RWPE1 (cell line): ENCODE data around the gene OR2H1.

Source experiments
- CTCF ChIA-PET: fragments of 350-600 bp; sonication (Branson Sonifier 250); formaldehyde crosslinking; extraction: SDS; loops from one replicate; lab custom pipeline; 2021; lab: Yijun Ruan, JAX
- POLR2A ChIA-PET: fragments of 400-600 bp; formaldehyde crosslinking; extraction: SDS; loops from one replicate; lab custom pipeline; 2020; ENCODE audit warnings: antibody characterized with exemption; ENCODE audit not compliant: low non-redundant PET; lab: Yijun Ruan, JAX
- DNase-seq: peaks from one replicate; pipeline ENCODE4 v3.0.0; 2012; ENCODE audit warnings: low spot score
- H3K27ac ChIP-seq: fragments of 450-650 bp; 2 replicates; pipeline ENCODE4 v1.5.1; 2017
- TF ChIP-seq, protein P1 (sequence below): fragments of 450-650 bp; conservative IDR thresholded peaks from 2 replicates; pipeline ENCODE4 v1.5.1; 2017; ENCODE audit warnings: low read depth, mild to moderate bottlenecking

The OR2H1 gene

DNA sequence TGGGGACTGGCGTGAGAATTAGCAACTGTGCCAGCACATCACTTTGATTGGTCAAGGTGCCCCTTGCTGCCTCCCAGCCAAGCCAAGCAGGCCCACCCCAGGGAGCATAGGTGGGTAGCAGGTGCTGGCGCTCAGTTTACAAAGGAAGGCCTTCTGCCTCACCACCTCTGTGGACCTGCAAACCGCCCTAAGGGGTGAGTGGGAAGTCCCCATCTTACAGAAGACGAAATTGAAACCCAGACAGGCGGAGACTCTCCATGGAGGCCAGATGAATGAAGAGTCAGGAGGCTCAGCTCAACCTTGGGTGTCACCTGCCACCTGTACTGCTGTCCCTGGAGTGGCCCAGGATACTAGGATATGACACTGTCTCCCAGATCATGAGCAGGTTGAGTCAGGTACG, 52.3 kb downstream of the OR2H1 start:
- CTCF ChIA-PET = interaction anchor here (0.7 kb wide), 1 partner anchor 49 kb away, joined by 3 read pairs; no protein-coding TSS in a partner anchor
- POLR2A ChIA-PET = no interaction called here
- TF ChIP-seq, protein P1, sequence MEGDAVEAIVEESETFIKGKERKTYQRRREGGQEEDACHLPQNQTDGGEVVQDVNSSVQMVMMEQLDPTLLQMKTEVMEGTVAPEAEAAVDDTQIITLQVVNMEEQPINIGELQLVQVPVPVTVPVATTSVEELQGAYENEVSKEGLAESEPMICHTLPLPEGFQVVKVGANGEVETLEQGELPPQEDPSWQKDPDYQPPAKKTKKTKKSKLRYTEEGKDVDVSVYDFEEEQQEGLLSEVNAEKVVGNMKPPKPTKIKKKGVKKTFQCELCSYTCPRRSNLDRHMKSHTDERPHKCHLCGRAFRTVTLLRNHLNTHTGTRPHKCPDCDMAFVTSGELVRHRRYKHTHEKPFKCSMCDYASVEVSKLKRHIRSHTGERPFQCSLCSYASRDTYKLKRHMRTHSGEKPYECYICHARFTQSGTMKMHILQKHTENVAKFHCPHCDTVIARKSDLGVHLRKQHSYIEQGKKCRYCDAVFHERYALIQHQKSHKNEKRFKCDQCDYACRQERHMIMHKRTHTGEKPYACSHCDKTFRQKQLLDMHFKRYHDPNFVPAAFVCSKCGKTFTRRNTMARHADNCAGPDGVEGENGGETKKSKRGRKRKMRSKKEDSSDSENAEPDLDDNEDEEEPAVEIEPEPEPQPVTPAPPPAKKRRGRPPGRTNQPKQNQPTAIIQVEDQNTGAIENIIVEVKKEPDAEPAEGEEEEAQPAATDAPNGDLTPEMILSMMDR = no peak

DNA sequence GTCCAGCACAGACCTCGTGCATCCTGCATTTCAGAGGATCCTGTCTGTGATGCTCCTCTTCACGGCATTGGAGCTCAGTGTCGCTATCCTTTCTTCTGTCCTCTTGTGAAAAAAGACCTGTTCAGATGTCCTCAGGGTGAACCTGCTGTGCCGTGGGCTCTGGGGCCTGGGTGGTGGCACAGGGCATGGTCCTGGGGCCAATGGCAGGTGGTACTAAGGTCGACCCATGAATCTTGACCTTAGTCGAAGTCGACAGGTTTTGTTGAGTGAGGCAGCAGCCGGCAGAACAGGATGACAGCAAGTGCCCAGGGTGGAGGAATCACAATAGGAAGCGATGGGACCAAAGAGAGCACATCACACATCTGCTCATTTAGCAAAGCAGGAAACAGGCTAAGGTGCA, 52.8 kb downstream of the OR2H1 start:
- H3K27ac ChIP-seq = no peak overlapping the region
- POLR2A ChIA-PET = no interaction called here
- DNase-seq = no peak
- CTCF ChIA-PET = no interaction called here
- TF ChIP-seq, protein P1 = no peak

More for the DNA sequence above, 52.3 kb downstream of the OR2H1 start:
- no peak for DNase-seq
- H3K27ac ChIP-seq = no peak overlapping the region

DNA sequence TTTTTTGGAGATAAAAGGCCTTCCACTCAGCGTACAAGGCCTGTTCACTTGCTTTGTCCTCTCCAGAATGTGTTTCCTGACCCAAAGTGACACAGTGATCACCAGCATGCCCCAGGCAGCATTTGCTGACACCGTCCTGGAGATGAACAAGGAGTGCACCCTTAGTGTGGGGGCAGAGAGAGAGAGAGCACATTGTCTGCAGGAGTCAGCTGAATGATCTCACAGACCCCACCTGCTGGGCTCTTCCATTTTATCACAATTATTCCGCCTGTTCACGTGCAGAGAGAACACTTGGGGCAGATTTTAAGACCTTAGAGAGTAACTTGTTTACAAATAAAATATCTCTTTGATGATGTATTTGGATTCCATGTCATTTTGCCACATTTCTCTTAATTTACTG, 53.2 kb downstream of the OR2H1 start:
- TF ChIP-seq, protein P1 = no peak
- ChIA-PET CTCF (no interaction called here), POLR2A (no interaction called here)
- no peak overlapping the region for H3K27ac ChIP-seq
- DNase-seq = no peak

DNA sequence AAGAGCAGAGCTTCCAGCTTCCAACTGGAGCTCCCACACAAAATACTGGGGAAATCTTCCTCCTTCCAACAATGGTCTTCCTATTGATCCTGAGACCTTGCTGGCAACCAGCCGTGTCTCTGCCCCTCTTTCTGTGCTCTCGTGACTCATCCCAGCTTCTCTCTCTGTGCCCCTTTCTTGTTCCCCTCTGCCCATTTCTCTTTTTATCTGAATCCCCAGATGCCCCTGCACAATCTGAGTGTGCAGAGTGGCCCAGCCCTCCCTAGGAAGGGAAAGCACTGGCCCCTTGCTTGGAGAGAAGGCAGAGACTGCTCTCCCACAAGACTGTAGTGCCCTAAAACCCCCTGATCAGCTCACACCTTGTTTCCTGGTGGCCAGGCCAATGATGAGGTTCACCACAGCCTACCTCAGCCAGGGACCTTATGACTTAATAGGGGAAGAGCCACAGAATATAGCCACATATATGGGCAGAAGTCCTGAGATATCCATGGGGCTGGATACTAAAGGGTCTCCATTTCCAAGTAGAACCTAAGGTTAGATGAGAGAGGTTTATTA, 53.9 kb downstream of the OR2H1 start:
- TF ChIP-seq, protein P1 = no peak
- DNase-seq = no peak
- CTCF ChIA-PET = no interaction called here
- POLR2A ChIA-PET = no interaction called here
- no peak overlapping the region for H3K27ac ChIP-seq
